Gastrocnemius medialis (tissue), 4 donors: ENCODE data around the gene TUBB. TPM values are rescaled to one million over a fixed set of nuclear protein-coding genes. Genes with fewer than 3 reads are reported as not detected.

Source experiments
- ATAC-seq, 2 donors: fragments of 150-250 bp; one replicate each; pipeline ENCODE4 v1.9.1; 2016
- DNase-seq, 2 donors: peaks; one replicate each; pipeline ENCODE4 v3.0.0-alpha.2; 2019
- H3K27ac ChIP-seq, 4 donors: fragments of 200-600 bp; sonication (generic); 1 replicate in 1 of 4; 2 replicates in 3 of 4; pipeline ENCODE4 v1.5.1; 2016 to 2018; ENCODE audit warnings: mild to moderate bottlenecking in 2 of 4, moderate library complexity in 1 of 4
- H3K27me3 ChIP-seq, 3 donors: fragments of 200-600 bp; sonication (generic) in 2 of 3; 1 replicate in 1 of 3; 2 replicates in 2 of 3; pipeline versions ENCODE4 v1.5.1 to v1.6.0; 2016 to 2019; ENCODE audit warnings: mild to moderate bottlenecking in 1 of 3, moderate library complexity in 1 of 3
- H3K36me3 ChIP-seq, 2 donors: fragments of 200-600 bp; sonication (generic) in 1 of 2; one replicate each; pipeline ENCODE4 v1.5.1; 2017 to 2018
- H3K4me1 ChIP-seq, 2 donors: fragments of 200-600 bp; sonication (generic) in 1 of 2; one replicate each; pipeline ENCODE4 v1.5.1; 2016 to 2017; ENCODE audit warnings: mild to moderate bottlenecking in 2 of 2
- H3K4me3 ChIP-seq, 4 donors: fragments of 200-600 bp; sonication (generic) in 3 of 4; 1 replicate in 1 of 4; 2 replicates in 3 of 4; pipeline ENCODE4 v1.5.1; 2016 to 2019; ENCODE audit warnings: mild to moderate bottlenecking in 2 of 4
- H3K9me3 ChIP-seq, 3 donors: fragments of 200-600 bp; sonication (generic) in 2 of 3; 1 replicate in 1 of 3; 2 replicates in 2 of 3; pipeline ENCODE4 v1.5.1; 2016 to 2019
- POLR2A ChIP-seq, 2 donors: fragments of 450-650 bp; IDR thresholded peaks; one replicate each; pipeline ENCODE4 v1.6.1; 2017; ENCODE audit warnings: antibody characterized with exemption in 2 of 2, mild to moderate bottlenecking in 2 of 2, moderate library complexity in 2 of 2
- in situ Hi-C, 4 donors: fragments of 200-750 bp; cut with MboI; loops; one replicate each; pipeline versions ENCODE4 v1.15.0 to v1.8.0; 2017; ENCODE audit warnings: low sequenced_read_pairs in 4 of 4
- intact Hi-C: fragments of 100-400 bp; cut with DNase I; formaldehyde crosslinking; loops from one replicate; pipeline ENCODE4 v1.15.1; 2023; ENCODE audit warnings: low total_unique reads
- total RNA-seq, 4 donors: library from RNA; depleted of rRNA; stranded (reverse); fragments of >200 nt; gene quantifications; one replicate each; pipeline versions ENCODE4 v1.1.0 to v1.2.3, GENCODE V29; 2016
- TF ChIP-seq, protein P1 (sequence below), 5 experiments: fragments of 450-650 bp in 3 of 5; fragments of 200-600 bp in 2 of 5; sonication (generic) in 2 of 5; IDR thresholded peaks in 4 of 5; conservative IDR thresholded peaks in 1 of 5; 1 replicate in 4 of 5; 2 replicates in 1 of 5; pipeline ENCODE4 v1.5.1; 2016 to 2019; ENCODE audit warnings: antibody characterized with exemption in 5 of 5, mild to moderate bottlenecking in 3 of 5, moderate library complexity in 3 of 5

The TUBB gene
- total RNA-seq, 4 donors from 2014 or later: 79.7 to 294 (median 193) TPM

DNA sequence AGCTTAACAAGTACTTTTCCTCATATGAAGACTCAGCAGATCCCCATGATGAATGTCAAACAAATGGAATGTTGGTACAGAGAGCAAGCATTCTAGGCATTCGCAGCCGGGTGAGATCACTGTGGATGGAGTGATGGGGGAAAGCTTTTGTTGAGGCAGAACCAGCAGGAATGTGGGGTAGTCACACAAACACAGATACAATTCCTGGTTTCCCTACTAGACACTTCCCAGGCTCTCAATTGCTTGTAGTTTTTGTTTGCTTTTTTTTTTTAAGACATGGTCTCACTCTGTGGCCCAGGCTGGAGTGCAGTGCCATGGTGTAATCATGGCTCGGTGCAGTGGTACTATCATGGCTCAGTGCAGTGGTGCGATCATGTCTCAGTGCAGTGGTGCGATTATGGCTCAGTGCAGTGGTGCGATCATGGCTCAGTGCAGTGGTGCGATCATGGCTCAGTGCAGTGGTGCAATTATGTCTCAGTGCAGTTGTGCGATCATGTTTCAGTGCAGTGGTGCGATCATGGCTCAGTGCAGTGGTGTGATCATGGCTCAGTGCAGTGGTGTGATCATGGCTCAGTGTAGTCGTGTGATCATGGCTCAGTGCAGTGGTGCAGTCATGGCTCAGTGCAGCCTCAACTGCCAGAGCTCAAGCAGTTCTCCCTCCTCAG lies 39.6 kb downstream of the TUBB start:
- Histone ChIP-seq H3K4me1 (peaks cover 0 to 5% of the 10 kb centered on the region in 2 donors), H3K36me3 (no peaks in the 10 kb centered on the region), H3K27me3 (no peaks in the 10 kb centered on the region), H3K4me3 (no peak overlapping the region), H3K27ac (no peak overlapping the region), H3K9me3 (no peaks in the 10 kb centered on the region)
- no peak for ATAC-seq
- TF ChIP-seq, protein P1, sequence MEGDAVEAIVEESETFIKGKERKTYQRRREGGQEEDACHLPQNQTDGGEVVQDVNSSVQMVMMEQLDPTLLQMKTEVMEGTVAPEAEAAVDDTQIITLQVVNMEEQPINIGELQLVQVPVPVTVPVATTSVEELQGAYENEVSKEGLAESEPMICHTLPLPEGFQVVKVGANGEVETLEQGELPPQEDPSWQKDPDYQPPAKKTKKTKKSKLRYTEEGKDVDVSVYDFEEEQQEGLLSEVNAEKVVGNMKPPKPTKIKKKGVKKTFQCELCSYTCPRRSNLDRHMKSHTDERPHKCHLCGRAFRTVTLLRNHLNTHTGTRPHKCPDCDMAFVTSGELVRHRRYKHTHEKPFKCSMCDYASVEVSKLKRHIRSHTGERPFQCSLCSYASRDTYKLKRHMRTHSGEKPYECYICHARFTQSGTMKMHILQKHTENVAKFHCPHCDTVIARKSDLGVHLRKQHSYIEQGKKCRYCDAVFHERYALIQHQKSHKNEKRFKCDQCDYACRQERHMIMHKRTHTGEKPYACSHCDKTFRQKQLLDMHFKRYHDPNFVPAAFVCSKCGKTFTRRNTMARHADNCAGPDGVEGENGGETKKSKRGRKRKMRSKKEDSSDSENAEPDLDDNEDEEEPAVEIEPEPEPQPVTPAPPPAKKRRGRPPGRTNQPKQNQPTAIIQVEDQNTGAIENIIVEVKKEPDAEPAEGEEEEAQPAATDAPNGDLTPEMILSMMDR (IDR thresholded peaks at IDR 0.05 in 4 of 5, conservative IDR thresholded peaks at IDR 0.05 in 1 of 5): no peak
- TF ChIP-seq POLR2A (IDR thresholded peaks at IDR 0.05): no peak
- no peak for DNase-seq
- in situ Hi-C loops (no loop called here), intact Hi-C loops (no loop called here)

- Histone ChIP-seq H3K9me3 (no peaks in the 10 kb centered on the region), H3K4me3 (no peak overlapping the region), H3K27ac (no peak overlapping the region), H3K4me1 (peaks cover 0 to 5% of the 10 kb centered on the region in 2 donors), H3K27me3 (no peaks in the 10 kb centered on the region), H3K36me3 (no peaks in the 10 kb centered on the region)
- in situ Hi-C loops (no loop called here), intact Hi-C loops (no loop called here)
- no peak for ATAC-seq
- TF ChIP-seq, protein P1 (IDR thresholded peaks at IDR 0.05 in 4 of 5, conservative IDR thresholded peaks at IDR 0.05 in 1 of 5): no peak
- TF ChIP-seq POLR2A (IDR thresholded peaks at IDR 0.05): no peak
- no peak for DNase-seq
Observed at GRCh38 chr6:30760549-30760948, 40.4 kb downstream of the TUBB start.

- intact Hi-C loops: no loop called here
- DNase-seq: no peak
Observed at GRCh38 chr6:30761791-30762429, 41.8 kb downstream of the TUBB start.

GRCh38 chr6:30763155-30763617 lies 43.0 kb downstream of the TUBB start:
- TF ChIP-seq, protein P1 (IDR thresholded peaks at IDR 0.05 in 4 of 5, conservative IDR thresholded peaks at IDR 0.05 in 1 of 5): no peak
- TF ChIP-seq POLR2A (IDR thresholded peaks at IDR 0.05): no peak
- Histone ChIP-seq H3K36me3 (no peaks in the 10 kb centered on the region), H3K27me3 (no peaks in the 10 kb centered on the region), H3K4me3 (no peak overlapping the region), H3K4me1 (peaks cover 0 to 5% of the 10 kb centered on the region in 2 donors), H3K9me3 (no peaks in the 10 kb centered on the region), H3K27ac (no peak overlapping the region)
- in situ Hi-C loops (no loop called here), intact Hi-C loops (no loop called here)
- no peak for ATAC-seq
- no peak for DNase-seq

More at GRCh38 chr6:30761791-30762429, 41.8 kb downstream of the TUBB start:
- H3K9me3 ChIP-seq: no peaks in the 10 kb centered on the region
- no peak for ATAC-seq
- TF ChIP-seq, protein P1 (IDR thresholded peaks at IDR 0.05 in 4 of 5, conservative IDR thresholded peaks at IDR 0.05 in 1 of 5): no peak
- no peak for TF ChIP-seq POLR2A (IDR thresholded peaks at IDR 0.05)
- H3K27me3 ChIP-seq: no peaks in the 10 kb centered on the region
- H3K27ac ChIP-seq: no peak overlapping the region
- H3K4me3 ChIP-seq: no peak overlapping the region
- in situ Hi-C loops: no loop called here
- no peaks in the 10 kb centered on the region for H3K36me3 ChIP-seq
- peaks cover 0 to 5% of the 10 kb centered on the region in 2 donors for H3K4me1 ChIP-seq
